Muscle layer of colon (tissue), 2 donors: ENCODE measurements around the gene SEMA7A.

Experiments used
- H3K27ac ChIP-seq: one replicate; pipeline ENCODE4 v1.7.0; 2013; ENCODE audit warnings: low read depth, mild to moderate bottlenecking, low read length, moderate library complexity
- H3K27me3 ChIP-seq, 2 donors: one replicate each; pipeline ENCODE4 v1.7.0; 2013; ENCODE audit warnings: low read length in 2 of 2, mild to moderate bottlenecking in 2 of 2; ENCODE audit not compliant: insufficient read depth in 2 of 2, control insufficient read depth in 1 of 2
- H3K36me3 ChIP-seq: one replicate; pipeline ENCODE4 v1.7.0; 2013; ENCODE audit warnings: mild to moderate bottlenecking, low read length; ENCODE audit not compliant: insufficient read depth
- H3K4me1 ChIP-seq: one replicate; pipeline ENCODE4 v1.7.0; 2013; ENCODE audit warnings: mild to moderate bottlenecking, low read length; ENCODE audit not compliant: insufficient read depth
- H3K4me3 ChIP-seq, 2 donors: one replicate each; pipeline ENCODE4 v1.7.0; 2013; ENCODE audit warnings: low read length in 2 of 2, low read depth in 1 of 2, mild to moderate bottlenecking in 1 of 2, moderate library complexity in 1 of 2
- H3K9ac ChIP-seq: one replicate; pipeline ENCODE4 v1.7.0; 2013; ENCODE audit warnings: low read length
- H3K9me3 ChIP-seq: one replicate; pipeline ENCODE4 v1.7.0; 2013; ENCODE audit warnings: mild to moderate bottlenecking, low read length
- donor health status: abdominal sarcoma.
- donor health status: Adenocarcinoma of cecum.

SEMA7A gene

GRCh38 chr15:74384881-74385643 lies 48.7 kb downstream of the SEMA7A start:
- Histone ChIP-seq H3K9ac (no peak overlapping the region), H3K27ac (no peak overlapping the region)

GRCh38 chr15:74384566-74384880 lies 49.2 kb downstream of the SEMA7A start:
- H3K36me3 ChIP-seq = no peaks in the 10 kb centered on the region
- H3K27me3 ChIP-seq = no peaks in the 10 kb centered on the region
- no peak overlapping the region for H3K4me3 ChIP-seq
- H3K9me3 ChIP-seq = no peaks in the 10 kb centered on the region
- H3K9ac ChIP-seq = no peak overlapping the region
- no peaks in the 10 kb centered on the region for H3K4me1 ChIP-seq
- H3K27ac ChIP-seq = no peak overlapping the region

More at GRCh38 chr15:74384881-74385643, 48.7 kb downstream of the SEMA7A start:
- H3K27me3 ChIP-seq = no peaks in the 10 kb centered on the region
- no peaks in the 10 kb centered on the region for H3K4me1 ChIP-seq
- H3K36me3 ChIP-seq = no peaks in the 10 kb centered on the region
- H3K4me3 ChIP-seq = no peak overlapping the region
- no peaks in the 10 kb centered on the region for H3K9me3 ChIP-seq

- Histone ChIP-seq H3K9me3 (no peaks in the 10 kb centered on the region), H3K27ac (no peak overlapping the region), H3K4me3 (no peak overlapping the region), H3K27me3 (no peaks in the 10 kb centered on the region), H3K9ac (no peak overlapping the region), H3K36me3 (no peaks in the 10 kb centered on the region), H3K4me1 (no peaks in the 10 kb centered on the region)
Observed at GRCh38 chr15:74383695-74384565, 49.8 kb downstream of the SEMA7A start.

GRCh38 chr15:74383286-74383685 lies 50.5 kb downstream of the SEMA7A start:
- no peaks in the 10 kb centered on the region for H3K4me1 ChIP-seq
- H3K27me3 ChIP-seq = no peaks in the 10 kb centered on the region
- no peak overlapping the region for H3K9ac ChIP-seq
- H3K27ac ChIP-seq = no peak overlapping the region
- no peaks in the 10 kb centered on the region for H3K9me3 ChIP-seq
- H3K36me3 ChIP-seq = no peaks in the 10 kb centered on the region
- no peak overlapping the region for H3K4me3 ChIP-seq

GRCh38 chr15:74382004-74382816 lies 51.5 kb downstream of the SEMA7A start:
- H3K4me1 ChIP-seq = no peaks in the 10 kb centered on the region
- H3K4me3 ChIP-seq = no peak overlapping the region
- no peaks in the 10 kb centered on the region for H3K36me3 ChIP-seq
- H3K9ac ChIP-seq = no peak overlapping the region
- no peaks in the 10 kb centered on the region for H3K27me3 ChIP-seq
- H3K27ac ChIP-seq = no peak overlapping the region
- no peaks in the 10 kb centered on the region for H3K9me3 ChIP-seq

GRCh38 chr15:74381481-74381880 lies 52.3 kb downstream of the SEMA7A start:
- no peaks in the 10 kb centered on the region for H3K9me3 ChIP-seq

GRCh38 chr15:74381190-74381453 lies 52.6 kb downstream of the SEMA7A start:
- Histone ChIP-seq H3K27me3 (no peaks in the 10 kb centered on the region), H3K27ac (no peak overlapping the region), H3K36me3 (no peaks in the 10 kb centered on the region), H3K4me1 (no peaks in the 10 kb centered on the region), H3K9ac (no peak overlapping the region), H3K4me3 (no peak overlapping the region), H3K9me3 (no peaks in the 10 kb centered on the region)

More at GRCh38 chr15:74381481-74381880, 52.3 kb downstream of the SEMA7A start:
- H3K4me1 ChIP-seq = no peaks in the 10 kb centered on the region
- no peaks in the 10 kb centered on the region for H3K36me3 ChIP-seq
- no peak overlapping the region for H3K27ac ChIP-seq
- no peaks in the 10 kb centered on the region for H3K27me3 ChIP-seq
- H3K4me3 ChIP-seq = no peak overlapping the region
- no peak overlapping the region for H3K9ac ChIP-seq

- no peaks in the 10 kb centered on the region for H3K27me3 ChIP-seq
- H3K9me3 ChIP-seq = no peaks in the 10 kb centered on the region
- no peak overlapping the region for H3K9ac ChIP-seq
- H3K4me3 ChIP-seq = no peak overlapping the region
- no peaks in the 10 kb centered on the region for H3K4me1 ChIP-seq
- no peak overlapping the region for H3K27ac ChIP-seq
- H3K36me3 ChIP-seq = no peaks in the 10 kb centered on the region
Observed at GRCh38 chr15:74380361-74381189, 53.2 kb downstream of the SEMA7A start.

GRCh38 chr15:74378848-74379247 lies 54.9 kb downstream of the SEMA7A start:
- H3K27ac ChIP-seq = no peak overlapping the region

GRCh38 chr15:74377831-74378766 lies 55.7 kb downstream of the SEMA7A start:
- H3K9ac ChIP-seq = no peak overlapping the region
- H3K4me3 ChIP-seq = no peak overlapping the region
- no peak overlapping the region for H3K27ac ChIP-seq
- H3K9me3 ChIP-seq = no peaks in the 10 kb centered on the region
- H3K36me3 ChIP-seq = no peaks in the 10 kb centered on the region
- H3K27me3 ChIP-seq = peaks cover 0 to 5% of the 10 kb centered on the region in 2 donors
- peaks cover 10% of the 10 kb centered on the region for H3K4me1 ChIP-seq

More at GRCh38 chr15:74378848-74379247, 54.9 kb downstream of the SEMA7A start:
- Histone ChIP-seq H3K36me3 (no peaks in the 10 kb centered on the region), H3K4me1 (peaks cover 10% of the 10 kb centered on the region), H3K4me3 (no peak overlapping the region), H3K9me3 (no peaks in the 10 kb centered on the region), H3K27me3 (peaks cover 0 to 5% of the 10 kb centered on the region in 2 donors), H3K9ac (no peak overlapping the region)
